Right atrium auricular region (tissue), 2 donors: ENCODE data around the gene SH3TC2. TPM values are rescaled to one million over a fixed set of nuclear protein-coding genes. Genes with fewer than 3 reads are reported as not detected.

Experiments used
- DNase-seq: peaks from one replicate; pipeline ENCODE4 v3.0.0-alpha.2; 2019; ENCODE audit warnings: low spot score
- H3K27ac ChIP-seq, 2 donors: fragments of 200-600 bp; sonication (generic); 1 replicate in 1 of 2; 2 replicates in 1 of 2; pipeline ENCODE4 v1.5.1; 2016 to 2019
- H3K27me3 ChIP-seq, 2 donors: fragments of 200-600 bp; sonication (generic); one replicate each; pipeline versions ENCODE4 v1.5.1 to v1.6.0; 2017 to 2019
- H3K36me3 ChIP-seq: fragments of 200-600 bp; sonication (generic); one replicate; pipeline ENCODE4 v1.5.1; 2016
- H3K4me1 ChIP-seq, 2 donors: fragments of 200-600 bp; sonication (generic); one replicate each; pipeline versions ENCODE4 v1.5.1 to v1.6.0; 2017 to 2019
- H3K4me3 ChIP-seq, 2 donors: fragments of 200-600 bp; sonication (generic); 1 replicate in 1 of 2; 2 replicates in 1 of 2; pipeline ENCODE4 v1.5.1; 2017 to 2019; ENCODE audit warnings: mild to moderate bottlenecking in 1 of 2, moderate library complexity in 1 of 2
- H3K9me3 ChIP-seq, 2 donors: fragments of 200-600 bp; sonication (generic); one replicate each; pipeline ENCODE4 v1.5.1; 2019
- total RNA-seq, 2 donors: library from RNA; depleted of rRNA; stranded (reverse); fragments of >200 nt; gene quantifications; one replicate each; pipeline ENCODE4 v1.1.0, GENCODE V29; 2016
- TF ChIP-seq, protein P1 (sequence below), 2 donors: fragments of 200-600 bp; sonication (generic); IDR thresholded peaks; one replicate each; pipeline ENCODE4 v1.5.1; 2019; ENCODE audit warnings: antibody characterized with exemption in 2 of 2

Gene SH3TC2
- total RNA-seq, 2 donors from 2014 or later: 4.7 to 13.1 TPM

DNA sequence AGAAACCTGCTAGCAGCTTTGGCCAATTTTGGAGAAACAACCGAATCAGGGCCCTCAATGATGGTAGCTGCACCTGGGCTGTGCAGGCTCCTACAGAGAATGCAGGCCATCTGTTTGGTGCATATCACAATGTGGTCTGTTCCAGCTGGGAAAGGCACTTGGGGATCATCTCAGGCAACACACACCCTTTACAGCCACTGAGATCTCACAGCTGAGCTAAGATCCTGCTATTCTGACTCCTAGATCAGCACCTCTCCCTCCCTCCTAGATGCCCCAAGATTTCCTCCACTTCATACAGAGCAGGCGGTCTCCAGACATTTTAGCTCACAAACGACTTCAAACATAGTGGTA is 100.7 kb downstream of the SH3TC2 start:
- Histone ChIP-seq H3K27me3 (no peaks in the 10 kb centered on the region), H3K27ac (no peak overlapping the region), H3K36me3 (no peaks in the 10 kb centered on the region), H3K4me1 (peaks cover 0 to 19% of the 10 kb centered on the region in 2 donors), H3K9me3 (no peaks in the 10 kb centered on the region), H3K4me3 (no peak overlapping the region)
- DNase-seq: no peak
- TF ChIP-seq, protein P1, sequence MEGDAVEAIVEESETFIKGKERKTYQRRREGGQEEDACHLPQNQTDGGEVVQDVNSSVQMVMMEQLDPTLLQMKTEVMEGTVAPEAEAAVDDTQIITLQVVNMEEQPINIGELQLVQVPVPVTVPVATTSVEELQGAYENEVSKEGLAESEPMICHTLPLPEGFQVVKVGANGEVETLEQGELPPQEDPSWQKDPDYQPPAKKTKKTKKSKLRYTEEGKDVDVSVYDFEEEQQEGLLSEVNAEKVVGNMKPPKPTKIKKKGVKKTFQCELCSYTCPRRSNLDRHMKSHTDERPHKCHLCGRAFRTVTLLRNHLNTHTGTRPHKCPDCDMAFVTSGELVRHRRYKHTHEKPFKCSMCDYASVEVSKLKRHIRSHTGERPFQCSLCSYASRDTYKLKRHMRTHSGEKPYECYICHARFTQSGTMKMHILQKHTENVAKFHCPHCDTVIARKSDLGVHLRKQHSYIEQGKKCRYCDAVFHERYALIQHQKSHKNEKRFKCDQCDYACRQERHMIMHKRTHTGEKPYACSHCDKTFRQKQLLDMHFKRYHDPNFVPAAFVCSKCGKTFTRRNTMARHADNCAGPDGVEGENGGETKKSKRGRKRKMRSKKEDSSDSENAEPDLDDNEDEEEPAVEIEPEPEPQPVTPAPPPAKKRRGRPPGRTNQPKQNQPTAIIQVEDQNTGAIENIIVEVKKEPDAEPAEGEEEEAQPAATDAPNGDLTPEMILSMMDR (IDR thresholded peaks at IDR 0.05): no peak

DNA sequence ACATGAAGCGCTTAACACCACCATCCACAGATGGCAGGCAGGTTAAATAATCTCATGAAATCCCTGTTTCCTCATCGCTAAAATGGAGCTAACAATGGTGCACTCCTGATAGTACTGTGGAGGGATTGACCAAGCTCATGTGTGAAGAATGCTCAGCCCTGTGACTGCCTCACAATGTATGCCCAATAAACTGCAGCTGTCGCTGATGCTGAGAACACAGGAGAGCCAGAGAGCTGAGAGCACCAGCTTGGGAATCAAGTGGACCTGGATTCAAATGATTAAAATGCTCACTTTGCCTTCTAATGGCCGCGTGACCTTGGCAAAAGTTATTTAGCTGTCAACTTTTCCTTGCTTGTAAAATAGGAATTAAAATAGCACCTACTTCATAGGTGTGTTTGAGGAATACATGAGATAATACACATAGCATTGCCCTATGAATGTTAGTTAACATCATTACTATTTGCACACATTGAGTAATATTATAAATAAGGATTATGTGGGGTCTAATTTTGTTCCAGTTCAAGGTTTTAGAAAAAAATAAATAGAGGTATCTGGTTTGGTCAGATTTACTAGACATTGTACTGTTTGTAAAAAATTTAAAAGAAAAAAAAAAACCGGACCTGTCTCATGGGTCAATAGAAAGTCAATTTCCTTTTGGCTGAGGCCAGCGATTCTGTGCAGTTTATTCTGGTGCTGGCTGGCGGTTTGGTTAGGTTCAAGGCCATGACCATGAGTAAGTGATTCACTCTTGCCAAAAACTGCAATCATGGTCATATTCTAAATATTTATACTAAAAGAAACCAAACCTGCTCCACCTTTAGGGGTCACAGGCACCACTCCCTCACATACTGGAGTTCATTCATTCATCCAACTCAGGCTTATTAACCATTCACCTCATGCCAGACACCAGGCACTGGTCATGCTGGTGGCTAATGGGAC is 101.3 kb downstream of the SH3TC2 start:
- Histone ChIP-seq H3K27me3 (no peaks in the 10 kb centered on the region), H3K9me3 (no peaks in the 10 kb centered on the region), H3K27ac (no peak overlapping the region), H3K4me1 (peaks cover 0 to 19% of the 10 kb centered on the region in 2 donors), H3K36me3 (no peaks in the 10 kb centered on the region), H3K4me3 (no peak overlapping the region)
- TF ChIP-seq, protein P1 (IDR thresholded peaks at IDR 0.05): no peak
- DNase-seq: no peak

DNA sequence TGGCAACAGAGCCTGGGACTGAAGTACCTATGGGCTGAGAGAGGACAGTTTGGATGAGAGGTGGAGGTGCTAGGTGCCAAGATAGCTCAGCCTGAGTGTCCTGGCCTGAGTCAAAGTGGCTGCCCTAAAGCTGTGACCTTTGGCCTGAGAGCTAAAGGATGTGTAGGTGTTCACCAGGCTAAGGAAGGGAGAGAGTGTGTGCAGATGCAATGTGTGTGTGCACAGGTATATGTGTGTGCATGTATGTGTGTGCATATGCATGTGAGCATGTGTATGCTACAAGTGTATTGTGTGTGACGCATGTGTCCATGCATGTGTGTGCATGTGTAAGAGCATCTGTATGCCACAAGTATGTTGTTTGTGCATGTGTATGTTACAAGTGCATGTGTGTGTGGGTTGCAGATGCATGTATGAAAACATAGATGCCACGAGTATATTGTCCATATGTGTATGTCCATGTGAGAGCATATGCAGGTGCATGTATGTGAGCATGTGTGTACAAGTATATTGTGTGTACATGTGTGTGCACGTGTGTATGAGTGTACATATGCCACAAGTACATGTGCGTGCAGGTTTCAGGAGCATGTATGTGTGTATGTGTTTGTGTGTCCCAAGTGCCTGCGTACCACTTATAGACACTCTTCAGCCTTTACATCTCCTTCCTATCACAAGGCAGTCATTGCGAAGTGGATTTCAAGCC is 102.6 kb downstream of the SH3TC2 start:
- Histone ChIP-seq H3K9me3 (no peaks in the 10 kb centered on the region), H3K36me3 (no peaks in the 10 kb centered on the region), H3K4me1 (peaks cover 0 to 9% of the 10 kb centered on the region in 2 donors), H3K27ac (no peak overlapping the region), H3K27me3 (no peaks in the 10 kb centered on the region), H3K4me3 (no peak overlapping the region)
- no peak for DNase-seq
- TF ChIP-seq, protein P1 (IDR thresholded peaks at IDR 0.05): no peak

DNA sequence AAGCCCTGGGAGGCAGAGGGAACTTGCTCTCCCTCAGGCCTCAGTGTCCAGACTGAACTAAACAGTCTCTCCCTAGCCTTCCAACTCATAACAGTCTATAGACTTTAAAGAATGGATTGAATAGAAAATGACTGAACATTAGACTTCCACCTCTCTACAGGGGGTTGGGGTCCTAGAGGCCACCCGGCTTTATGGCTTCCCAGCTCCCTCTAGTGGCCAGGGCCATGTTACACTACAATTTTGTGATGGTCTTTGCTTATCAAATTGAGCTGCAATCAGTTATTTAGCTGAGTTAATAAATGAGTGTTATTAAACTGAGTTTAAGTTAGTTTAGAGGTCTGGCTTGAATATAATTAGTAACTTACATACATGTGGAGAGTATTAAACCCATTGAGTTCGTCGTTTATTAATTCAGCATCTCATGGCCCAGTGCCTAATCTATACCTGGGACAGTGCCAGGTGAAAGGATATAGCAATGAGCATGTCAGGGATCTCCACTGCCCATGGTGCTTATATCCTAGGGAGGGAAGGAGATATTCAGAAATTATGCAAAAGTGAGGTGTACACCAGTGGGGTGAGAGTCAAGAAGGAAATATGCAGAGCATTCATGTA is 105.2 kb downstream of the SH3TC2 start:
- Histone ChIP-seq H3K27me3 (no peaks in the 10 kb centered on the region), H3K4me3 (no peak overlapping the region), H3K9me3 (no peaks in the 10 kb centered on the region), H3K27ac (no peak overlapping the region), H3K36me3 (no peaks in the 10 kb centered on the region), H3K4me1 (peaks cover 0 to 4% of the 10 kb centered on the region in 2 donors)
- TF ChIP-seq, protein P1 (IDR thresholded peaks at IDR 0.05): peak; percentile 67 to 82
- DNase-seq: no peak

DNA sequence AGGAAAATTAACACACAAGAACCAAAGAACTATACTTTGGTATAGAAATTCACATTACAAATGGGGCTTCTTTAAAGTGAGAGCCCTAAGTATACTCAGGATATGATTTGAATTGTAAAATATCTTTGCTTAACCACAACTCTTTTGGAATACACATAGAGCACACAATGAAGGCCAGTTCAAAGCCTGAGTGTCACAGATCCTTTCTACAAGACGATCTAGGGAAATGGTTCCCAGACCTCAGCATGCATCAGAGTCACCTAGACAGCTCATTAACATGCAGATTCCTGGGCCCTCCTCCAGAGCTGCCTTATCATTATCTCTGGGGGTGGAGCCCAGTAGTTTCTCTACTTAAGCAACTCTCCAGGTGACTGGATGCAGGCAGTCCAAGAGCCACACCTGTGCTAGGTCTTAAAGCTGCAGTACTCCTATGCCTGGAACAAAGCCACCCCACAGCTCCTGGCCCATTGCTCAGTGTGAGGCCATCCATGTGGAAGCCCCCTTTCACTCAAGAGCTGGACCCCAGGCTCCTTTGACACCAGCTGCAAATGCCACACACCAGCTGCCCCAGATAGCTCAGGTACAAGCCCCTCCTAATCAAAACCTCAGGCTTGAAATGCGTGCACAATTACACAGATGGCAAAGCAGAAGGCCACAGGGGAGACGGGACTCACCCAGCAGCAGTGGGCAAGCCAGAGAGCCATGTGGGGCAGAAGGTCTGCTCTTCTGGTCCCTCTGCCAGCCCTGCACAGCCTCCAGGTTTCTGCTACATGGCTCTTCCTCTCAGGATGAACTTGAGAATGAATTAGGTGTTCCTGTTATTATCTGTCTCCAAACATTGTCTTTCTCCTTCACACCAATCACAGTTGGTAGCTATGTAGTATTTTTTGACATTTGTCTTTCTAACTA is 106.1 kb downstream of the SH3TC2 start:
- H3K9me3 ChIP-seq: no peaks in the 10 kb centered on the region
- H3K27ac ChIP-seq: no peak overlapping the region
- no peaks in the 10 kb centered on the region for H3K27me3 ChIP-seq
- no peaks in the 10 kb centered on the region for H3K36me3 ChIP-seq
- H3K4me1 ChIP-seq: peaks cover 0 to 4% of the 10 kb centered on the region in 2 donors
- TF ChIP-seq, protein P1 (IDR thresholded peaks at IDR 0.05): no peak
- H3K4me3 ChIP-seq: no peak overlapping the region
- DNase-seq: no peak
